GM18502 (cell line): ENCODE results near the gene LRP8.

Source experiments
- ATAC-seq: cut with Tn5 transposase; IDR thresholded peaks from one replicate; pipeline ENCODE4 v1.9.1; 2021; ENCODE audit warnings: mild to moderate bottlenecking; ENCODE audit not compliant: unreplicated experiment, poor library complexity

The LRP8 gene

GRCh38 chr1:53361541-53361961 lies 33.7 kb upstream of the LRP8 start:
- ATAC-seq: no peak

GRCh38 chr1:53359934-53360276 lies 32.0 kb upstream of the LRP8 start:
- ATAC-seq: no peak

- no peak for ATAC-seq
These were observed 31.5 kb upstream of the LRP8 start for GRCh38 chr1:53359225-53359933.

GRCh38 chr1:53356637-53357036 lies 28.8 kb upstream of the LRP8 start:
- no peak for ATAC-seq

GRCh38 chr1:53354119-53354518 lies 26.2 kb upstream of the LRP8 start:
- ATAC-seq: no peak

- ATAC-seq: no peak
These were observed 24.7 kb upstream of the LRP8 start for GRCh38 chr1:53352561-53352960.

GRCh38 chr1:53350853-53351767 lies 23.2 kb upstream of the LRP8 start:
- ATAC-seq: no peak

- no peak for ATAC-seq
These were observed 22.3 kb upstream of the LRP8 start for GRCh38 chr1:53349968-53350852.

GRCh38 chr1:53349369-53349835 lies 21.5 kb upstream of the LRP8 start:
- no peak for ATAC-seq

GRCh38 chr1:53348486-53349368 lies 20.9 kb upstream of the LRP8 start:
- no peak for ATAC-seq

GRCh38 chr1:53346814-53347176 lies 18.9 kb upstream of the LRP8 start:
- no peak for ATAC-seq

- no peak for ATAC-seq
These were observed 18.3 kb upstream of the LRP8 start for GRCh38 chr1:53345996-53346813.

- peak; percentile 95 for ATAC-seq
These were observed 17.3 kb upstream of the LRP8 start for GRCh38 chr1:53344921-53345838.

GRCh38 chr1:53343831-53344668 lies 16.2 kb upstream of the LRP8 start:
- no peak for ATAC-seq

GRCh38 chr1:53342735-53343470 lies 15.0 kb upstream of the LRP8 start:
- no peak for ATAC-seq

- no peak for ATAC-seq
These were observed 14.3 kb upstream of the LRP8 start for GRCh38 chr1:53341961-53342707.
